ENCODE results near the gene AGAP1. TPM values are rescaled to one million over a fixed set of nuclear protein-coding genes. Genes with fewer than 3 reads are reported as not detected.

The AGAP1 gene
- total and polyA plus RNA-seq, 2 donors (not counting 3 experiments of a cell fraction or from before 2014, with no cell fraction given), result 10.2 to 20.9 TPM

DNA sequence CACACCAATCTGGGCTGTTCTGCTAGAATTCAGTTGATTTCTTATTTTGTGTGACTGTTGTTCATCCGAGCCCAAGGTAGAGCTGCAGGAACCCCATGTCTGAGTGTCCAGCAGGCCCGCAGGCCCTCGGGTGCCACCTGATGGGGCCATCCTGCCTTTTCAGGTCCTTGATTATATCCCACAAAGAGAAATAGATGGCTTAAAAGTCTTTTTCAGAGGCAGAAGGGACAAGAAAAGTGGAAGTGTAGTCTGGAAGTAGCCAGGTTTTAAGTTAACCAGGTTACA lies 52.2 kb downstream of the AGAP1 start:
- DNase-seq (ENCODE audit: low read depth, low spot score), result no peak
- FAIRE-seq, result no peak
- no TSS peak for BruUV-seq (replicated peaks)
- Histone ChIP-seq H3K27me3 (ENCODE audit: control insufficient read depth in 2 of 2, insufficient read depth in 2 of 2, low read length in 2 of 2) (no peaks in the 10 kb centered on the region), H3K36me3 (ENCODE audit: control insufficient read depth in 2 of 2, extremely low read depth in 1 of 2, insufficient read depth in 2 of 2, low read length in 2 of 2) (no peaks in the 10 kb centered on the region), H3K27ac (ENCODE audit: insufficient read depth, low read depth, low read length) (no peak overlapping the region), H3K9me3 (replicated peaks; ENCODE audit: control insufficient read depth, insufficient read depth, low read length) (no peaks in the 10 kb centered on the region), H3K79me2 (ENCODE audit: control insufficient read depth, insufficient read depth, low read length) (no peaks in the 10 kb centered on the region), H2AFZ (ENCODE audit: low read depth, low read length) (no peak overlapping the region), H3K4me1 (ENCODE audit: control insufficient read depth, extremely low read depth, insufficient read depth, low read length) (no peaks in the 10 kb centered on the region), H3K4me2 (ENCODE audit: insufficient read depth, low read length) (no peak overlapping the region), H3K9me1 (replicated peaks; ENCODE audit: control insufficient read depth, extremely low read depth, insufficient read depth, low read length) (no peaks in the 10 kb centered on the region), H3K4me3 (replicated peaks in 1 of 3; ENCODE audit: insufficient read depth in 1 of 3, low read depth in 1 of 3, low read length in 3 of 3) (no peak overlapping the region), H4K20me1 (replicated peaks; ENCODE audit: control insufficient read depth, extremely low read depth, insufficient read depth, low read length) (no peaks in the 10 kb centered on the region), H3K9ac (replicated peaks; ENCODE audit: extremely low read depth, insufficient read depth, low read length) (no peak overlapping the region)
- intact Hi-C loops (cut with micrococcal nuclease), result no loop called here
- dilution Hi-C loops (cut with MboI; ENCODE audit: extremely low pct_ligation_motif_present, low sequenced_read_pairs), result no loop called here
- ChIA-PET CTCF (no interaction called here), POLR2A (no interaction called here)
- TF ChIP-seq MYC (IDR thresholded peaks at IDR 0.05; ENCODE audit: low read depth, low read length), result no peak
- no peak for TF ChIP-seq POLR2A (IDR thresholded peaks at IDR 0.05; ENCODE audit: low read depth, low read length)
- no peak for TF ChIP-seq POLR2AphosphoS5 (IDR thresholded peaks at IDR 0.05; ENCODE audit: insufficient read depth, low read depth, low read length)
- TF ChIP-seq GATA2 (IDR thresholded peaks at IDR 0.05; ENCODE audit: insufficient read depth, insufficient read length, low read depth, low read length), result no peak
- no peak for TF ChIP-seq JUN (IDR thresholded peaks at IDR 0.05; ENCODE audit: borderline replicate concordance, insufficient read depth, insufficient read length, low read depth)
- no peak for TF ChIP-seq FOS (IDR thresholded peaks at IDR 0.05; ENCODE audit: borderline replicate concordance, insufficient read depth, low read length)
- no peak for TF ChIP-seq EZH2 (IDR thresholded peaks at IDR 0.05; ENCODE audit: borderline replicate concordance, low read depth, low read length, severe bottlenecking)
- TF ChIP-seq MAX (IDR thresholded peaks at IDR 0.05; ENCODE audit: insufficient read depth, insufficient read length), result no peak
- no peak for TF ChIP-seq CTCF (IDR thresholded peaks at IDR 0.05; ENCODE audit: extremely low read depth in 1 of 2, insufficient read depth in 1 of 2, low read depth in 1 of 2, low read length in 2 of 2)

Measured in endothelial cell of umbilical vein (primary cell).